ENCODE measurements around the gene EML4. TPM values are rescaled to one million over a fixed set of nuclear protein-coding genes. Genes with fewer than 3 reads are reported as not detected.
A peak's percentile ranks its signal among the peaks of the same experiment; 100 is the strongest.

The EML4 gene
- total and polyA plus RNA-seq, 2 of the 13 experiments (the other 11 are each of a cell fraction or from before 2014, with no cell fraction given) = 243 to 476 TPM

DNA sequence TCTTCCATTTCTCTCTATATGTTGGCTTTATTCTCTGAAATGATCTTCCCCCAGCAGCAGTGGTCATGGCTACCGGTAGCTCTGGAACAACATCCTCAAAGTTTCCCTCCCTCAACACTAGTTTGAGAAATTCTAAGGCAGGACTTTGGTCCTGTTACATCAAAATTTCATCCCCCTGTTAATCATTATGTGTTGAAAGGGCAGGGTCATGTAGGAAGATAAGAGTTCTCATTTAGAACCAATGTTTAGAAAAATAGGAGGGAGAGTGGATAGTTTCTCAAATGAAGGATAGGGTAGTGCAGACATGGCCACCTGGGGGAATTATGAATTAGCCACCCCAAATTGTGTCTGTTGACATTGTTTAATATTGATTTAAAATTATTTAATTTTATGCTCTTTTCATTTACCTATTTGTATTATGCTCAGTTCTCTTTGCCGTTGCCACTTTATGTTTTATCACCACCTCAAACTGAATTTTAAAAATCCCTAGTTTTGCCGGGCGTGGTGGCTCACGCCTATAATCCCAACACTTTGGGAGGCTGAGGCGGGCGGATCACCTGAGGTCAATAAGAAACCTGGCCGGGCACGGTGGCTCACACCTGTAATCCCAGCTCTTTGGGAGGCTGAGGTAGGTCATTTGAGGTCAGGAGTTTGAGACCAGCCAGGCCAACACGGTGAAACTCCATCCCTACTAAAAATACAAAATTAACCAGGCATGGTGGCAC is 22.3 kb downstream of the EML4 start (continued):
- TF ChIP-seq, protein P1, sequence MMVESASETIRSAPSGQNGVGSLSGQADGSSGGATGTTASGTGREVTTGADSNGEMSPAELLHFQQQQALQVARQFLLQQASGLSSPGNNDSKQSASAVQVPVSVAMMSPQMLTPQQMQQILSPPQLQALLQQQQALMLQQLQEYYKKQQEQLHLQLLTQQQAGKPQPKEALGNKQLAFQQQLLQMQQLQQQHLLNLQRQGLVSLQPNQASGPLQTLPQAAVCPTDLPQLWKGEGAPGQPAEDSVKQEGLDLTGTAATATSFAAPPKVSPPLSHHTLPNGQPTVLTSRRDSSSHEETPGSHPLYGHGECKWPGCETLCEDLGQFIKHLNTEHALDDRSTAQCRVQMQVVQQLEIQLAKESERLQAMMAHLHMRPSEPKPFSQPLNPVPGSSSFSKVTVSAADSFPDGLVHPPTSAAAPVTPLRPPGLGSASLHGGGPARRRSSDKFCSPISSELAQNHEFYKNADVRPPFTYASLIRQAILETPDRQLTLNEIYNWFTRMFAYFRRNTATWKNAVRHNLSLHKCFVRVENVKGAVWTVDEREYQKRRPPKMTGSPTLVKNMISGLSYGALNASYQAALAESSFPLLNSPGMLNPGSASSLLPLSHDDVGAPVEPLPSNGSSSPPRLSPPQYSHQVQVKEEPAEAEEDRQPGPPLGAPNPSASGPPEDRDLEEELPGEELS (CRISPR knock-in tag; IDR thresholded peaks at IDR 0.05) = peak; percentile 91
- no peak for TF ChIP-seq MAFG (CRISPR knock-in tag; IDR thresholded peaks at IDR 0.05)
- TF ChIP-seq, protein P2, sequence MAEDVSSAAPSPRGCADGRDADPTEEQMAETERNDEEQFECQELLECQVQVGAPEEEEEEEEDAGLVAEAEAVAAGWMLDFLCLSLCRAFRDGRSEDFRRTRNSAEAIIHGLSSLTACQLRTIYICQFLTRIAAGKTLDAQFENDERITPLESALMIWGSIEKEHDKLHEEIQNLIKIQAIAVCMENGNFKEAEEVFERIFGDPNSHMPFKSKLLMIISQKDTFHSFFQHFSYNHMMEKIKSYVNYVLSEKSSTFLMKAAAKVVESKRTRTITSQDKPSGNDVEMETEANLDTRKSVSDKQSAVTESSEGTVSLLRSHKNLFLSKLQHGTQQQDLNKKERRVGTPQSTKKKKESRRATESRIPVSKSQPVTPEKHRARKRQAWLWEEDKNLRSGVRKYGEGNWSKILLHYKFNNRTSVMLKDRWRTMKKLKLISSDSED (CRISPR knock-in tag; IDR thresholded peaks at IDR 0.05) = no peak
- no peak for TF ChIP-seq ZNF775 (CRISPR knock-in tag; IDR thresholded peaks at IDR 0.05; ENCODE audit: borderline replicate concordance)
- TF ChIP-seq DPF2 (CRISPR knock-in tag; IDR thresholded peaks at IDR 0.05; ENCODE audit: borderline replicate concordance, low read depth) = peak; percentile 78; the same call in 1 of the 2 replicates
- TF ChIP-seq, protein P3, sequence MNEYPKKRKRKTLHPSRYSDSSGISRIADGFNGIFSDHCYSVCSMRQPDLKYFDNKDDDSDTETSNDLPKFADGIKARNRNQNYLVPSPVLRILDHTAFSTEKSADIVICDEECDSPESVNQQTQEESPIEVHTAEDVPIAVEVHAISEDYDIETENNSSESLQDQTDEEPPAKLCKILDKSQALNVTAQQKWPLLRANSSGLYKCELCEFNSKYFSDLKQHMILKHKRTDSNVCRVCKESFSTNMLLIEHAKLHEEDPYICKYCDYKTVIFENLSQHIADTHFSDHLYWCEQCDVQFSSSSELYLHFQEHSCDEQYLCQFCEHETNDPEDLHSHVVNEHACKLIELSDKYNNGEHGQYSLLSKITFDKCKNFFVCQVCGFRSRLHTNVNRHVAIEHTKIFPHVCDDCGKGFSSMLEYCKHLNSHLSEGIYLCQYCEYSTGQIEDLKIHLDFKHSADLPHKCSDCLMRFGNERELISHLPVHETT (CRISPR knock-in tag; conservative IDR thresholded peaks at IDR 0.05) = no peak
- TF ChIP-seq, protein P4, sequence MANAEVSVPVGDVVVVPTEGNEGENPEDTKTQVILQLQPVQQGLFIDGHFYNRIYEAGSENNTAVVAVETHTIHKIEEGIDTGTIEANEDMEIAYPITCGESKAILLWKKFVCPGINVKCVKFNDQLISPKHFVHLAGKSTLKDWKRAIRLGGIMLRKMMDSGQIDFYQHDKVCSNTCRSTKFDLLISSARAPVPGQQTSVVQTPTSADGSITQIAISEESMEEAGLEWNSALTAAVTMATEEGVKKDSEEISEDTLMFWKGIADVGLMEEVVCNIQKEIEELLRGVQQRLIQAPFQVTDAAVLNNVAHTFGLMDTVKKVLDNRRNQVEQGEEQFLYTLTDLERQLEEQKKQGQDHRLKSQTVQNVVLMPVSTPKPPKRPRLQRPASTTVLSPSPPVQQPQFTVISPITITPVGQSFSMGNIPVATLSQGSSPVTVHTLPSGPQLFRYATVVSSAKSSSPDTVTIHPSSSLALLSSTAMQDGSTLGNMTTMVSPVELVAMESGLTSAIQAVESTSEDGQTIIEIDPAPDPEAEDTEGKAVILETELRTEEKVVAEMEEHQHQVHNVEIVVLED (CRISPR knock-in tag; IDR thresholded peaks at IDR 0.05; ENCODE audit: borderline replicate concordance) = peak; percentile 55; the same call in 1 of the 2 replicates
- TF ChIP-seq FOXJ3 (CRISPR knock-in tag; IDR thresholded peaks at IDR 0.05; ENCODE audit: borderline replicate concordance) = peak; percentile 93
- TF ChIP-seq MAF1 (CRISPR knock-in tag; IDR thresholded peaks at IDR 0.05; ENCODE audit: borderline replicate concordance) = no peak
- TF ChIP-seq CREB1 (IDR thresholded peaks at IDR 0.05) = 0 out of 2 replicates have a peak, but pooled peaks have one; percentile 39
- peak; percentile 87 for TF ChIP-seq CREB1 (CRISPR knock-in tag; IDR thresholded peaks at IDR 0.05)
- TF ChIP-seq ZNF678 (CRISPR knock-in tag; IDR thresholded peaks at IDR 0.05) = no peak
- TF ChIP-seq JUND (CRISPR knock-in tag; IDR thresholded peaks at IDR 0.05) = peak; percentile 61; the same call in 1 of the 2 replicates
- TF ChIP-seq ZNF549 (CRISPR knock-in tag; IDR thresholded peaks at IDR 0.05) = no peak
- TF ChIP-seq, protein P5, sequence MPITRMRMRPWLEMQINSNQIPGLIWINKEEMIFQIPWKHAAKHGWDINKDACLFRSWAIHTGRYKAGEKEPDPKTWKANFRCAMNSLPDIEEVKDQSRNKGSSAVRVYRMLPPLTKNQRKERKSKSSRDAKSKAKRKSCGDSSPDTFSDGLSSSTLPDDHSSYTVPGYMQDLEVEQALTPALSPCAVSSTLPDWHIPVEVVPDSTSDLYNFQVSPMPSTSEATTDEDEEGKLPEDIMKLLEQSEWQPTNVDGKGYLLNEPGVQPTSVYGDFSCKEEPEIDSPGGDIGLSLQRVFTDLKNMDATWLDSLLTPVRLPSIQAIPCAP (CRISPR knock-in tag; IDR thresholded peaks at IDR 0.05; ENCODE audit: low read depth) = no peak
- TF ChIP-seq, protein P6, sequence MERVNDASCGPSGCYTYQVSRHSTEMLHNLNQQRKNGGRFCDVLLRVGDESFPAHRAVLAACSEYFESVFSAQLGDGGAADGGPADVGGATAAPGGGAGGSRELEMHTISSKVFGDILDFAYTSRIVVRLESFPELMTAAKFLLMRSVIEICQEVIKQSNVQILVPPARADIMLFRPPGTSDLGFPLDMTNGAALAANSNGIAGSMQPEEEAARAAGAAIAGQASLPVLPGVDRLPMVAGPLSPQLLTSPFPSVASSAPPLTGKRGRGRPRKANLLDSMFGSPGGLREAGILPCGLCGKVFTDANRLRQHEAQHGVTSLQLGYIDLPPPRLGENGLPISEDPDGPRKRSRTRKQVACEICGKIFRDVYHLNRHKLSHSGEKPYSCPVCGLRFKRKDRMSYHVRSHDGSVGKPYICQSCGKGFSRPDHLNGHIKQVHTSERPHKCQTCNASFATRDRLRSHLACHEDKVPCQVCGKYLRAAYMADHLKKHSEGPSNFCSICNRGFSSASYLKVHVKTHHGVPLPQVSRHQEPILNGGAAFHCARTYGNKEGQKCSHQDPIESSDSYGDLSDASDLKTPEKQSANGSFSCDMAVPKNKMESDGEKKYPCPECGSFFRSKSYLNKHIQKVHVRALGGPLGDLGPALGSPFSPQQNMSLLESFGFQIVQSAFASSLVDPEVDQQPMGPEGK (CRISPR knock-in tag; IDR thresholded peaks at IDR 0.05) = peak; percentile 43; the same call in 1 of the 2 replicates
- TF ChIP-seq ZNF160 (CRISPR knock-in tag; IDR thresholded peaks at IDR 0.05) = no peak
- TF ChIP-seq ZC3H13 (CRISPR knock-in tag; IDR thresholded peaks at IDR 0.05) = no peak
- no peak for TF ChIP-seq EEA1 (CRISPR knock-in tag; IDR thresholded peaks at IDR 0.05; ENCODE audit: borderline replicate concordance)
- no peak; the same call in 1 of the 2 replicates for TF ChIP-seq PITX1 (CRISPR knock-in tag; IDR thresholded peaks at IDR 0.05)

Measured in HepG2 (cell line).